ENCODE measurements around the gene GPR176. TPM values are rescaled to one million over a fixed set of nuclear protein-coding genes. Genes with fewer than 3 reads are reported as not detected.

Gene GPR176
- total RNA-seq, 1 donor, result 173 TPM

GRCh38 chr15:39918688-39919385 lies 1.2 kb downstream of the GPR176 start:
- Histone ChIP-seq H3K27ac (ENCODE audit: low read depth, low read length) (peak overlapping the region; percentile 100), H3K4me2 (ENCODE audit: insufficient read depth, low read length) (peak overlapping the region; percentile 84), H3K27me3 (ENCODE audit: insufficient read depth, low read length) (no peaks in the 10 kb centered on the region), H3K36me3 (ENCODE audit: insufficient read depth, low read length) (peaks cover 12% of the 10 kb centered on the region), H3K9me3 (ENCODE audit: low read depth, low read length) (no peaks in the 10 kb centered on the region), H2AFZ (ENCODE audit: low read length) (no peak overlapping the region), H4K20me1 (ENCODE audit: insufficient read depth, low read length) (peaks cover 5% of the 10 kb centered on the region), H3K4me3 (ENCODE audit: insufficient read depth, low read length) (peak overlapping the region; percentile 96), H3K79me2 (ENCODE audit: insufficient read depth, low read length) (peaks cover 64% of the 10 kb centered on the region), H3K4me1 (ENCODE audit: insufficient read depth, low read length) (peaks cover 25% of the 10 kb centered on the region)
- DNase-seq (ENCODE audit: insufficient read length, low spot score, missing footprints), result peak; percentile 87
- no peak for TF ChIP-seq CTCF (IDR thresholded peaks at IDR 0.05; ENCODE audit: extremely low read depth, low read depth, low read length)

- H3K4me2 ChIP-seq (ENCODE audit: insufficient read depth, low read length), result no peak overlapping the region
- H3K27me3 ChIP-seq (ENCODE audit: insufficient read depth, low read length), result no peaks in the 10 kb centered on the region
- TF ChIP-seq CTCF (IDR thresholded peaks at IDR 0.05; ENCODE audit: extremely low read depth, low read depth, low read length), result no peak
- no peak overlapping the region for H2AFZ ChIP-seq (ENCODE audit: low read length)
- H3K9me3 ChIP-seq (ENCODE audit: low read depth, low read length), result no peaks in the 10 kb centered on the region
- peaks cover 96% of the 10 kb centered on the region for H3K79me2 ChIP-seq (ENCODE audit: insufficient read depth, low read length)
- no peak overlapping the region for H3K4me3 ChIP-seq (ENCODE audit: insufficient read depth, low read length)
- peaks cover 10% of the 10 kb centered on the region for H3K4me1 ChIP-seq (ENCODE audit: insufficient read depth, low read length)
- H4K20me1 ChIP-seq (ENCODE audit: insufficient read depth, low read length), result peaks cover 5% of the 10 kb centered on the region
- DNase-seq (ENCODE audit: insufficient read length, low spot score, missing footprints), result no peak
- no peak overlapping the region for H3K27ac ChIP-seq (ENCODE audit: low read depth, low read length)
- H3K36me3 ChIP-seq (ENCODE audit: insufficient read depth, low read length), result peaks cover 12% of the 10 kb centered on the region
Observed at GRCh38 chr15:39914977-39915376, 5.1 kb downstream of the GPR176 start.

DNA sequence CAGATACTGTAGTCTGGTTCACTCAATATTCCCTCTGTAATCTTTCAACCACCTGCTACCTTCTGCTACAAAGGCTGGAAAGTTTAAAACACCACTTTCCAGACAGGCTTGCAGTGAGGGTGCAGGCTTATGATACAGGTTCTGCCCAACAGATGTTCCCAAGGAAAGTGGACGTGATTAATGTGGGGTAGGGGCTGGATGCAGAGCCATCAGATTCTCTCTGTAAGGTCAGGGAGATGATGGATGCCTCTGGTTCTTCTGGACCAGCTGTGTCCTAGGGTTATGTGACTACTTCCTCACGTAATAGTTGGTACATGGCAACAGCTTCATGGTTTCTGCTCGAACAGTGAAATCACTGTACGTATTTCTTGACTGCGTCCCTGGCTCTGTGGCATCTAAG lies 11.1 kb downstream of the GPR176 start:
- no peaks in the 10 kb centered on the region for H3K27me3 ChIP-seq (ENCODE audit: insufficient read depth, low read length)
- peaks cover 17% of the 10 kb centered on the region for H3K36me3 ChIP-seq (ENCODE audit: insufficient read depth, low read length)
- H3K4me3 ChIP-seq (ENCODE audit: insufficient read depth, low read length), result no peak overlapping the region
- peaks cover 21% of the 10 kb centered on the region for H3K4me1 ChIP-seq (ENCODE audit: insufficient read depth, low read length)
- peak overlapping the region; percentile 83 for H3K27ac ChIP-seq (ENCODE audit: low read depth, low read length)
- no peak overlapping the region for H2AFZ ChIP-seq (ENCODE audit: low read length)
- no peaks in the 10 kb centered on the region for H3K9me3 ChIP-seq (ENCODE audit: low read depth, low read length)
- H3K79me2 ChIP-seq (ENCODE audit: insufficient read depth, low read length), result peaks cover 90% of the 10 kb centered on the region
- H3K4me2 ChIP-seq (ENCODE audit: insufficient read depth, low read length), result peak overlapping the region; percentile 56
- TF ChIP-seq CTCF (IDR thresholded peaks at IDR 0.05; ENCODE audit: extremely low read depth, low read depth, low read length), result no peak
- no peak for DNase-seq (ENCODE audit: insufficient read length, low spot score, missing footprints)
- H4K20me1 ChIP-seq (ENCODE audit: insufficient read depth, low read length), result peaks cover 42% of the 10 kb centered on the region

- H2AFZ ChIP-seq (ENCODE audit: low read length), result no peak overlapping the region
- peaks cover 47% of the 10 kb centered on the region for H4K20me1 ChIP-seq (ENCODE audit: insufficient read depth, low read length)
- peaks cover 90% of the 10 kb centered on the region for H3K79me2 ChIP-seq (ENCODE audit: insufficient read depth, low read length)
Observed at GRCh38 chr15:39908186-39908585, 11.9 kb downstream of the GPR176 start.

More at GRCh38 chr15:39908186-39908585, 11.9 kb downstream of the GPR176 start:
- Histone ChIP-seq H3K9me3 (ENCODE audit: low read depth, low read length) (no peaks in the 10 kb centered on the region), H3K27me3 (ENCODE audit: insufficient read depth, low read length) (no peaks in the 10 kb centered on the region), H3K4me3 (ENCODE audit: insufficient read depth, low read length) (no peak overlapping the region), H3K4me1 (ENCODE audit: insufficient read depth, low read length) (peaks cover 29% of the 10 kb centered on the region), H3K4me2 (ENCODE audit: insufficient read depth, low read length) (peak overlapping the region; percentile 56), H3K36me3 (ENCODE audit: insufficient read depth, low read length) (peaks cover 17% of the 10 kb centered on the region), H3K27ac (ENCODE audit: low read depth, low read length) (peak overlapping the region; percentile 83)
- peak; percentile 93 for DNase-seq (ENCODE audit: insufficient read length, low spot score, missing footprints)
- no peak for TF ChIP-seq CTCF (IDR thresholded peaks at IDR 0.05; ENCODE audit: extremely low read depth, low read depth, low read length)
